Peyer's patch (tissue), 4 donors: ENCODE data around the gene B4GALNT2.

Experiments
- CTCF ChIP-seq, 6 experiments: fragments of 450-650 bp in 4 of 6; fragments of 200-600 bp in 2 of 6; sonication (generic) in 1 of 6; IDR thresholded peaks; one replicate each; pipeline ENCODE4 v1.5.1; 2017 to 2019; ENCODE audit warnings: antibody characterized with exemption in 6 of 6, mild to moderate bottlenecking in 3 of 6, moderate library complexity in 1 of 6
- POLR2A ChIP-seq, 2 donors: fragments of 450-650 bp; IDR thresholded peaks; one replicate each; pipeline ENCODE4 v1.5.1; 2017; ENCODE audit warnings: antibody characterized with exemption in 2 of 2, mild to moderate bottlenecking in 2 of 2, moderate library complexity in 2 of 2

- TF ChIP-seq CTCF (IDR thresholded peaks at IDR 0.05) = no peak
- TF ChIP-seq POLR2A (IDR thresholded peaks at IDR 0.05) = no peak
These were observed 30.3 kb downstream of the B4GALNT2 start for GRCh38 chr17:49162866-49163265.
